HG02970 (cell line): Measurements from ENCODE around the gene EFCAB10.
"Not testable (repeated sequence)": the region's sequence is repeated elsewhere in the genome, so short reads cannot be mapped to it uniquely, and the experiment has no call there.

Experiments
- ATAC-seq: cut with Tn5 transposase; IDR thresholded peaks from one replicate; pipeline ENCODE4 v1.9.1; 2021; ENCODE audit warnings: mild to moderate bottlenecking, moderate library complexity, moderate number of reproducible peaks; ENCODE audit not compliant: unreplicated experiment, low FRiP score

The EFCAB10 gene

DNA sequence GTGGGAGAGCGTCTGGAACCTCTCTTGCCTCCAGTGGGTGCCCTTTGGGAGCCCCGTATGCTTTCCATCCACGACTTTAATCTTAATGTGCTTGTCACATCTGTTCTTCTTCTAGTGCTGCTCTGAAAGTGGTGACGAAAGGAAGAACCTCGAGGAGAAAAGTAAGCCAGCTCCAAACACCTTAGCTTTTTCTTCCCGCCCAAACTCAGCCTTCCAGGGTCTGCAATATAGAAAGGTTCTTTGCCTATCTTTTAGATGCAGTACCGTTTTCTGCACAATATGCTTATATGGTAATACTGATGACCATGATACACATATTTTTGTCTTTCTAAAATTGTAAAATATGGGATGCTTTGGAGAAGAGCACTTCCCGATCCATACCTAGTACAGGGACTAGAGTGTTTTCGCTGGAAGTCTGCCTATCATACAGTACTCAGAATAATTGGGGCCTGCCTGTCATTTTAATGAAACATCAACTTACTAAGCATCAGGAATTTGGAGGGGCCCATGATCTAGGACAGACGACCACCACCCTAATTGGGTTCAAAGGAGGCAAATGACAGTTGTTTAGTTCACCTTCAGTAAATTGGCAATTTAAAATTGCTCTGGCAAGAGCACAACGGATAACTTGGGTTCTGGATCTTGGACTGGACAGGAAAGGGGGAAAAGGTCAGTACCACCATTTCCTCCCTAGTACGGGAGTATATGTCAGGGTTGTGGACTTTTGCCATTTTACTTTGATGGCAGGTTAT, 48.4 kb downstream of the EFCAB10 start:
- no peak for ATAC-seq

DNA sequence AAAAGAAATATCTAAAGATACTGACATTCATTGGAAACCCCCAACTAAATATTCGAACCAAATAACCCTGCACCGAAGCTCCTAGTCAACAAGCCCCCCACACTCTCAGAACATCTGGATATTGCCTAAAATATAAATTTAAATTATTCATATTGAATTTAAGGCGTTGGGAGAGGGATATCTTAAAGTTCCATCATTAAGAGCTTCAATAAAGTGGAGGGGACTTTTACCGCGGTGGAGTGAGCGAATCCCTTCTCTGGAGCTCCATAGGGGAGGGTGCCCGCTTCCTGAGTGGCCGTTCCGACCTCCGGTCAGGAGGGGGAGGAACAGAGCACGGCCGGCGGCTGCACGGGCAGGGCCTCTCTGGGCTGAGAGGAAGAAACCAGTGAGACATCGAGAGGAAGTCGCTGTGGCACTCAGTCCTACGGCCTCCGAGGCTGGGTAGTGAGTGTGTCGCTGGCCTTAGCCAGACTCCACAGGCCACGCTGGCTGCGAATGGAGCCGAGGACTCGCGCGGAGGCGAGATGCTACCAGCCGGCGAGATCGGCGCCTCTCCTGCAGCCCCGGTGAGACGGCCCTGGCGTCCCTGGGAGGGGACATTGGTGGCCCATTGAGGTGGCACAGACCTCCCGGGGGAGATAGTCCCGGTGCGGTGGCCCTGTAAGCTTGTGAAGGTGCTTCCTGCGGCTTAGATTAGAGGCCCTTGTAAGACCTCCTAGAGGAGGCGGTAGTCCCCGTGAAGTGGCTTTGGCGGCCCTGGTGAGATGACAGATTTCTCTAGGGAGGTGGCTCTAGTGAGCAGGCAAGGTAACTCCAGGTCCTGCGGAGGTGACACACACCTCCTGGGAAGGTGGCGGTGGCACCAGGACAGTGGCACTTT, 49.3 kb downstream of the EFCAB10 start, which contains the start of gene RINT1:
RINT1 (plus strand) TSS at position 410 of the 880 bp plus-strand sequence; CDS start at position 525, 115 bp downstream.
- ATAC-seq: peak; percentile 92

DNA sequence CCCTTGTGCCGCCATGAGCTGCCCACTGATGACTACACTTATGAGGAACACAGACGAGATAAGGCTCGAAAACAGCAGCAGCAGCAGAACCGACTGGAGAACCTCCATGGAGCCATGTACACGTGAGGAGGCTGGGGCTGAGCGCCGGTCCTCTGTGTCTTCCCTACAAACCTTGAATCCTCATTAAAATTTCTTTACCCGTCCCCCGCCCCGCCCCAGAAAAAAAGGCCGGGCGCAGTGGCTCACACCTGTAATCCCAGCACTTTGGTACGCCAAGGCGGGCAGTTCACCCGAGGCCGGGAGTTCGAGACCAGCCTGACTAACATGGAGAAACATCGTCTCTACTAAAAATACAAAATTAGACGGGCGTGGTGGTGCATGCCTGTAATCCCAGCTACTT, 50.7 kb downstream of the EFCAB10 start:
- no peak for ATAC-seq

DNA sequence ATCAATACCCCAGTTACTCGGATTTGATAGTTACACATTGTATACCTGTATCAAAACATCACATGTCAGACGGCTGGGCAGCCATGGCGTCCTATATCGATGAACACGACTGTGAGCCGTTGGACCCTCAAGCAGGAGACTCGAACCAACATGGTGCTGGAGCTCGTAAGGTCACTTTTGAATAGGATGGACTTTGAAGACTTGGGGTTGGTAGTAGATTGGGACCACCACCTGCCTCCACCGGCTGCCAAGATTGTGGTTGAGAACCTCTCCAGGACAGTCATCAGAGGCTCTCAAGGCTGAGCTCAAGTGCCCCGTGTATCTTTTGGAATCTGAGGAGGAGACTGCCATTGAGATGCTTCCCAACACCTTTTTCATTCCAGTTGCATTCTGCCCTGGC, 51.2 kb downstream of the EFCAB10 start:
- no peak for ATAC-seq

DNA sequence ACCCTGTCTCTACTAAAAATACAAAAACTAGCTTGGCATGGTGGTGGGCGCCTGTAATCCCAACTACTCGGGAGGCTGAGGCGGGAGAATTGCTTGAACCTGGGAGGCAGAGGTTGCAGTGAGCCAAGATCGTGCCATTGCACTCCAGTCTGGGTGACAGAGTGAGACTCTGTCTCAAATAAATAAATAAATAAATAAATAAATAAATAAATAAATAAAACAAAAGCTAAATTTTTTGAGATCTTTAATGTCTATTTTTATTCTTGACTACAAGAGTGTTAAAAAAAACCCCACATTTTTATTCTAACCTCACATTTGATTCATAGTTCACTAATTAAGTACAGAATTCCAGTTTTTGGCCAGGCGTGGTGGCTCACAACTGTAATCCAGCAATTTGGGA, 53.6 kb downstream of the EFCAB10 start:
- ATAC-seq: not testable (repeated sequence)

DNA sequence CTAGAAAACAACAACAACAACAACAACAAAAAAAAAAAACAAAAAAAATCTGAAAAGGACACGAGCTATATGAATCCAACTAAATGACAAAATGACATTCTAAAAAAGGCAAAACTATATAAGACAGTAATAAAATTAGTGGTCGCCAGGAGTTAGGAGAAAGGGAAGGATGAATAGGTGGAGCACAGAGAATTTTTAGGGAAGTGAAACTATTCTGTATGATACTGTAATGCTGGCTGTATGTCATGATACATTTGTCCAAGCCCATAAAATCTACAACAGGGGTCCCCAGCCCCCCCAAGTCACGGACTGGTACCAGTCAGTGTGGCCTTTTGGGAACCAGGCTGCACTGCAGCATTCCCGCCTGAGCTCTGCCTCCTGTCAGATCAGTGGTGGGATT, 56.5 kb downstream of the EFCAB10 start:
- no peak for ATAC-seq

DNA sequence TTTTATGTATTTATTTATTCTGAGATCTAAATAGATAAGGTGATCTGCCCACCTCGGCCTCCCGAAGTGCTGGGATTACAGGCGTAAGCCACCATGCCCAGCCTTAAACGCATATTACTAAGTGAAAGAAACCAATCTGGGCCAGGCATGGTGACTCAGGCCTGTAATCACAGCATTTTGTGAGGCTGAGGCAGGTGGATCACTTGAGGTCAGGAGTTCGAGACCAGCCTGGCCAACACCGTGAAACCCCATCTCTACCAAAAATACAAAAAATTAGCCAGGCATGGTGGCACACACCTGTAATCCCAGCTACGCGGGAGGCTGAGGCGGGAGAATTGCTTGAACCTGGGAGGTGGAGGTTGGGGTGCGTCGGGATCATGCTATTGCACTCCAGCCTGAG, 56.9 kb downstream of the EFCAB10 start:
- not testable (repeated sequence) for ATAC-seq

DNA sequence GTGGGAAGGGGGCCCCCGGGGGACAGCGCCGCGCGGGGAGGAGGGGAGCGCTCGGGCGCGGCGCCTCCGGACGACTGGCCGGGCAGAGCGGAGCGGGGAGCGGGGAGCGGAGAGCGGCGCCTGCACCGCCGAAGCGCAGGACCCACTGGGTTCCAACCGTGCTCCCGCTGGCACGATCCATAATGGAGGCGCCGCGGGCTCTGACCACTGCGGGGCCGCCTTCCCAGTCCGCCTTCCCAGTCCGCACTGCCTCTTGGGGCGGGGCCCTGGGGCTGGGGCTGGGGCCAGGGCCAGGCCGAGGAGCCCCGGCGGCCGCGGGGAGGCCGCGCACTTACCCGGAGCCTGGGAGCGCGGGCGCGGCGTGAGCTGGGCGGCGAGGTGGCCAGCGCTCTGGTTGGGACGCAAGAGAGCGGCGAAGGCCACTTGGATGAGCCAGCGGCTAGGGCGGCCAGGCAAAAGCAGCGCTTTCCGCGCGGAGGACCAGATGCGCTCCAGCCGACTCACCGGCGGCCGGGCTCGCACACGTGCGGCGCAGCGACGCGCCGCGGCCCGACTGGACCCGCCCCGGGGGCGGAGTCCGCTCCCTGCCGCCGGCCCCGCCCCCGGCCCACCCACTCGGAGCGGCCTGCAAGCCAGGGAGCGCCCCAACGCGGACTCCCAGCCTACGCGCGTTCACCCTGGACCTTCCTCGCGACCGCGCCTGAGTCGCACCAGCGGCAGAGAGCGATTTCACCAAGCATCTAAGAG, 59.4 kb downstream of the EFCAB10 start, which contains the start of gene PUS7:
PUS7 (minus strand) TSS at position 555 of the 747 bp plus-strand sequence. CDS start 13,759 bp downstream, outside the sequence.
- peak; percentile 86 for ATAC-seq

DNA sequence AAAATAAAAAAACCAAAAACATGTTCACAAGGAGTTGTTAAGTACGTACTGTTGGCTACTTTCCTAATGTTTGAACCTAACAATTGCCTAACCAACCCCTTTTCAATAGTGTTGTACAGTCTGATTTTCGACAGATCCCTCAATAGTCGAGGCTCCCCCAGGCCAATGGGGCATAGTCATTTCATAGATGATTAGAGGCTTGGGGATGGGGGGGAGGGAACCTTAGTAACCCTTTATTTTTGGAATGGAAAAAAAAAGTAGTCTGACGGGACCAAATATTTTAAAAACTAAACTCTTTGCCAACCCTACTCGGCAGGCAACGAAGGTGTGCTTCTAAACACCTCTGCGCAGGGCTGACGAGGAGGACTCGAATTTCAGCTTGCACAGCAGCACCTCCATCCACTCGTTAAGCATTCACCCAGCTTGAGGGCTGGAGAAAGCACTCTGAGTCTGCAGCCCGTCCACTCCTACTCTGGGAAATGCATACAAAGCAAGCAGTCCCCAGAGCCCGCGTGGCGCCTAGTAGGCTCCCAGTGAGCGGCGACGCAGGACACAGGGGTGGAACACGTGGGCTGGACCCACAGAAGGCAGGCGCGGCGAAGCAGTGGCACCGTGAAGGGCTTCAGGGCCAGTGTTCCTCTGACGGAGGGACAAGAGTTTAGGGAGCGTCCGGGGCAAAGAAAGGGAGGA, 60.1 kb downstream of the EFCAB10 start:
- peak; percentile 9 for ATAC-seq

DNA sequence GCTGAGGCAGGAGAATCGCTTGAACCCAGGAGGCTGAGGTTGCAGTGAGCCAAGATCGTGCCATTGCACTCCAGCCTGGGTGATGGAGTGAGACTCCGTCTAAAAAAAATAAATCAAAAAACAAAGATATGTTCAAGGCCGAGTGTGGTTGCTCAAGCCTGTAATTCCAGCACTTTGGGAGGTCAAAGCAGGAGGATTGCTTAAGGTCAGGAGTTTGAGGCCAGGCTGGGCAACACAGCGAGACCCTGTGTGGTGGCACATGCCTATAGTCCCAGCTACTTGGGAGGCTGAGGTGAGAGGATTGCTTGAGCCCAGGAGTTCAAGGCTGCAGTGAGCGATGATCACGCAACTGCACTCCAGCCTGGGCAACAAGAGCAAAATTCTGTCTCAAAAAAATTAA, 60.7 kb downstream of the EFCAB10 start:
- not testable (repeated sequence) for ATAC-seq

DNA sequence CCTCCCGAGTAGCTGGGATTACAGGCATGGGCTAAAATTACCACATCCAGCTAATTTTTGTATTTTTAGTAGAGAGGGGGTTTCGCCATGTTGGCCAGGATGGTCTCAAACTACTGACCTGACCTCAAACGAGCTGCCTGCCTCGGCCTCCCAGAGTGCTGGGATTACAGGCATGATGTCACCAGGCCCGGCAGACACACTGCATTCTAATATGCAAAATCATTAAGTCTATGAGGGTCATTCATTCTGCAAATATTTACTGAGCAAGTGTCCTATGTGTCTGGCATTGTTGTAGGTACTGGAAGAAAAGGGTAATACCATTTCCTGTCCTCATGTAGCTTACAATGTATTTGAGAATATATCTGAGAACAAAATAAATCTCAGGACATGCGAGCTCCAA, 61.9 kb downstream of the EFCAB10 start:
- no peak for ATAC-seq

DNA sequence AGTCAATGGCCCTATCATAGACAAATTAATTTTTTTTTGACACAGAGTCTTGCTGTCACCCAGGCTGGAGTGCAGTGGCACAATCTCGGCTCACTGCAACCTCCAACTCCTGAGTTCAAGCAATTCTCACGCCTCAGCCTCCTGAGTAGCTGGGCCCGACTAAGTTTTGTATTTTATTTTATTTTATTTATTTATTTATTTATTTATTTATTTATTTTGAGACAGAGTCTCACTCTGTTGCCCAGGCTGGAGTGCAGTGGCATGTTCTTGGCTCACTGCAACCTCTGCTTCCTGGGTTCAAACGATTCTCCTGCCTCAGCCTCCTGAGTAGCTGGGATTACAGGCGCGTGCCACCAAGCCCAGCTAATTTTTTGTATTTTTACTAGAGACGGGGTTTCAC, 65.7 kb downstream of the EFCAB10 start:
- not testable (repeated sequence) for ATAC-seq
